ENCODE measurements around the gene TENT4A. TPM values are rescaled to one million over a fixed set of nuclear protein-coding genes. Genes with fewer than 3 reads are reported as not detected.

TENT4A gene
- total RNA-seq, 1 experiment from 2014 or later = 29.6 TPM

GRCh38 chr5:6787941-6788340 lies 74.7 kb downstream of the TENT4A start:
- TF ChIP-seq REST (IDR thresholded peaks at IDR 0.05; ENCODE audit: insufficient read depth in 1 of 2, low read depth in 2 of 2, low read length in 1 of 2) = no peak
- TF ChIP-seq POLR2AphosphoS5 (IDR thresholded peaks at IDR 0.05; ENCODE audit: low read depth, low read length) = no peak
- no peak for TF ChIP-seq CTCF (IDR thresholded peaks at IDR 0.05)
- TF ChIP-seq TCF7L2 (IDR thresholded peaks at IDR 0.05; ENCODE audit: low read depth, low read length) = no peak
- no peak for TF ChIP-seq SIN3A (IDR thresholded peaks at IDR 0.05; ENCODE audit: borderline replicate concordance, insufficient read depth, low read depth, low read length)
- Histone ChIP-seq H3K4me1 (ENCODE audit: control insufficient read depth, insufficient read depth, low read length) (no peaks in the 10 kb centered on the region), H3K36me3 (ENCODE audit: control insufficient read depth, insufficient read depth, low read length) (no peaks in the 10 kb centered on the region), H3K9me3 (ENCODE audit: control insufficient read depth, insufficient read depth, low read depth, low read length) (no peaks in the 10 kb centered on the region), H3K4me3 (ENCODE audit: low read depth in 2 of 2, low read length in 2 of 2) (no peak overlapping the region), H3K27me3 (ENCODE audit: control insufficient read depth, insufficient read depth, low read length) (no peaks in the 10 kb centered on the region), H3K27ac (ENCODE audit: low read length) (no peak overlapping the region)
- intact Hi-C loops (cut with micrococcal nuclease; ENCODE audit: unreplicated experiment) (no loop called here), in situ Hi-C loops (cut with HindIII; ENCODE audit: low pct_unique_long_range_greater_than_20kb, low sequenced_read_pairs) (no loop called here)
- ATAC-seq (no peak), DNase-seq (ENCODE audit: low read depth, low spot score) (no peak)
- no TSS peak for BruUV-seq (replicated peaks)
- ChIA-PET POLR2A (no interaction called here), CTCF (no interaction called here)

- H3K36me3 ChIP-seq (ENCODE audit: control insufficient read depth, insufficient read depth, low read length) = no peaks in the 10 kb centered on the region
- ChIA-PET CTCF (no interaction called here), POLR2A (no interaction called here)
- H3K27ac ChIP-seq (ENCODE audit: low read length) = no peak overlapping the region
- H3K4me1 ChIP-seq (ENCODE audit: control insufficient read depth, insufficient read depth, low read length) = no peaks in the 10 kb centered on the region
- no peak overlapping the region for H3K4me3 ChIP-seq (ENCODE audit: low read depth in 2 of 2, low read length in 2 of 2)
- ATAC-seq (no peak), DNase-seq (ENCODE audit: low read depth, low spot score) (no peak)
- in situ Hi-C loops (cut with HindIII; ENCODE audit: low pct_unique_long_range_greater_than_20kb, low sequenced_read_pairs) = no loop called here
- no peak for TF ChIP-seq REST (IDR thresholded peaks at IDR 0.05; ENCODE audit: insufficient read depth in 1 of 2, low read depth in 2 of 2, low read length in 1 of 2)
- TF ChIP-seq TCF7L2 (IDR thresholded peaks at IDR 0.05; ENCODE audit: low read depth, low read length) = no peak
- no peak for TF ChIP-seq SIN3A (IDR thresholded peaks at IDR 0.05; ENCODE audit: borderline replicate concordance, insufficient read depth, low read depth, low read length)
- TF ChIP-seq POLR2AphosphoS5 (IDR thresholded peaks at IDR 0.05; ENCODE audit: low read depth, low read length) = no peak
- no peak for TF ChIP-seq CTCF (IDR thresholded peaks at IDR 0.05)
- no TSS peak for BruUV-seq (replicated peaks)
- intact Hi-C loops (cut with micrococcal nuclease; ENCODE audit: unreplicated experiment) = no loop called here
- no peaks in the 10 kb centered on the region for H3K27me3 ChIP-seq (ENCODE audit: control insufficient read depth, insufficient read depth, low read length)
- H3K9me3 ChIP-seq (ENCODE audit: control insufficient read depth, insufficient read depth, low read depth, low read length) = no peaks in the 10 kb centered on the region
Observed at GRCh38 chr5:6788439-6788838, 75.2 kb downstream of the TENT4A start.
